ENCODE results near the gene RAB15.

The RAB15 gene

GRCh38 chr14:64939817-64940190, 32.3 kb downstream of the RAB15 start:
- in situ Hi-C loops (cut with MboI; ENCODE audit: low sequenced_read_pairs), result no loop called here

GRCh38 chr14:64938972-64939816, 32.9 kb downstream of the RAB15 start:
- in situ Hi-C loops (cut with MboI; ENCODE audit: low sequenced_read_pairs), result no loop called here

- in situ Hi-C loops (cut with MboI; ENCODE audit: low sequenced_read_pairs), result no loop called here
Observed at GRCh38 chr14:64937821-64938193, 34.3 kb downstream of the RAB15 start.

- in situ Hi-C loops (cut with MboI; ENCODE audit: low sequenced_read_pairs), result no loop called here
Observed at GRCh38 chr14:64937171-64937820, 34.8 kb downstream of the RAB15 start.

- in situ Hi-C loops (cut with MboI; ENCODE audit: low sequenced_read_pairs), result no loop called here
Observed at GRCh38 chr14:64935508-64935907, 36.6 kb downstream of the RAB15 start.

- in situ Hi-C loops (cut with MboI; ENCODE audit: low sequenced_read_pairs), result no loop called here
Observed at GRCh38 chr14:64934338-64934929, 37.7 kb downstream of the RAB15 start.

GRCh38 chr14:64932231-64932630, 39.9 kb downstream of the RAB15 start:
- in situ Hi-C loops (cut with MboI; ENCODE audit: low sequenced_read_pairs), result no loop called here

GRCh38 chr14:64931123-64931522, 41.0 kb downstream of the RAB15 start:
- in situ Hi-C loops (cut with MboI; ENCODE audit: low sequenced_read_pairs), result no loop called here

GRCh38 chr14:64930085-64930843, 41.9 kb downstream of the RAB15 start:
- in situ Hi-C loops (cut with MboI; ENCODE audit: low sequenced_read_pairs), result no loop called here

- in situ Hi-C loops (cut with MboI; ENCODE audit: low sequenced_read_pairs), result no loop called here
Observed at GRCh38 chr14:64929014-64929359, 43.1 kb downstream of the RAB15 start.

GRCh38 chr14:64928239-64929013, 43.7 kb downstream of the RAB15 start:
- in situ Hi-C loops (cut with MboI; ENCODE audit: low sequenced_read_pairs), result no loop called here

- in situ Hi-C loops (cut with MboI; ENCODE audit: low sequenced_read_pairs), result no loop called here
Observed at GRCh38 chr14:64927031-64927430, 45.1 kb downstream of the RAB15 start.

- in situ Hi-C loops (cut with MboI; ENCODE audit: low sequenced_read_pairs), result no loop called here
Observed at GRCh38 chr14:64926398-64926995, 45.6 kb downstream of the RAB15 start.

- in situ Hi-C loops (cut with MboI; ENCODE audit: low sequenced_read_pairs), result no loop called here
Observed at GRCh38 chr14:64923015-64923414, 49.1 kb downstream of the RAB15 start.

- in situ Hi-C loops (cut with MboI; ENCODE audit: low sequenced_read_pairs), result no loop called here
Observed at GRCh38 chr14:64920465-64920864, 51.7 kb downstream of the RAB15 start.

GRCh38 chr14:64919618-64920017, 52.5 kb downstream of the RAB15 start:
- in situ Hi-C loops (cut with MboI; ENCODE audit: low sequenced_read_pairs), result no loop called here

- in situ Hi-C loops (cut with MboI; ENCODE audit: low sequenced_read_pairs), result no loop called here
Observed at GRCh38 chr14:64919215-64919614, 52.9 kb downstream of the RAB15 start.

- in situ Hi-C loops (cut with MboI; ENCODE audit: low sequenced_read_pairs), result no loop called here
Observed at GRCh38 chr14:64918216-64918615, 53.9 kb downstream of the RAB15 start.

GRCh38 chr14:64915797-64916196, 56.3 kb downstream of the RAB15 start:
- in situ Hi-C loops (cut with MboI; ENCODE audit: low sequenced_read_pairs), result no loop called here

GRCh38 chr14:64915029-64915424, 57.1 kb downstream of the RAB15 start:
- in situ Hi-C loops (cut with MboI; ENCODE audit: low sequenced_read_pairs), result no loop called here
